Prostate gland (tissue), 2 donors: ENCODE results near the gene PPFIA2.

Experiments
- CTCF ChIP-seq, 4 experiments: fragments of 200-600 bp in 2 of 4; fragments of 450-650 bp in 2 of 4; sonication (generic) in 2 of 4; IDR thresholded peaks; 1 replicate in 3 of 4; 2 replicates in 1 of 4; pipeline ENCODE4 v1.5.1; 2016 to 2019; ENCODE audit warnings: antibody characterized with exemption in 4 of 4, mild to moderate bottlenecking in 2 of 4, moderate library complexity in 2 of 4
- POLR2A ChIP-seq: fragments of 450-650 bp; IDR thresholded peaks from one replicate; pipeline ENCODE4 v1.6.1; 2016; ENCODE audit warnings: antibody characterized with exemption, mild to moderate bottlenecking
- POLR2AphosphoS5 ChIP-seq: sonication (generic); formaldehyde crosslinking; IDR thresholded peaks from one replicate; pipeline ENCODE4 v1.6.1; 2017; ENCODE audit warnings: antibody characterized with exemption

GRCh38 chr12:81377771-81378170 lies 381.4 kb downstream of the PPFIA2 start:
- no peak for TF ChIP-seq CTCF (IDR thresholded peaks at IDR 0.05)
- TF ChIP-seq POLR2AphosphoS5 = no peak
- TF ChIP-seq POLR2A = no peak
